Caki2 (cell line): ENCODE results near the gene RNF166. TPM values are rescaled to one million over a fixed set of nuclear protein-coding genes. Genes with fewer than 3 reads are reported as not detected.
A peak's percentile ranks its signal among the peaks of the same experiment; 100 is the strongest.

Experiments used
- DNase-seq: peaks from one replicate; pipeline ENCODE4 v3.0.0-alpha.2; 2015; ENCODE audit warnings: low read depth
- in situ Hi-C: cut with HindIII; loops from 2 replicates; pipeline ENCODE4 v1.10.0; 2016; ENCODE audit warnings: low sequenced_read_pairs, low pct_unique_long_range_greater_than_20kb, mixed read lengths
- total RNA-seq: library from RNA; depleted of rRNA; stranded (reverse); fragments of >200 nt; shearing (Covaris generic); gene quantifications from 2 replicates; pipeline ENCODE4 v1.2.3, GENCODE V29; 2014; ENCODE audit warnings: low replicate concordance; rRNA removed

Gene RNF166
- total RNA-seq, 1 experiment from 2014 or later: 24.4 TPM

DNA sequence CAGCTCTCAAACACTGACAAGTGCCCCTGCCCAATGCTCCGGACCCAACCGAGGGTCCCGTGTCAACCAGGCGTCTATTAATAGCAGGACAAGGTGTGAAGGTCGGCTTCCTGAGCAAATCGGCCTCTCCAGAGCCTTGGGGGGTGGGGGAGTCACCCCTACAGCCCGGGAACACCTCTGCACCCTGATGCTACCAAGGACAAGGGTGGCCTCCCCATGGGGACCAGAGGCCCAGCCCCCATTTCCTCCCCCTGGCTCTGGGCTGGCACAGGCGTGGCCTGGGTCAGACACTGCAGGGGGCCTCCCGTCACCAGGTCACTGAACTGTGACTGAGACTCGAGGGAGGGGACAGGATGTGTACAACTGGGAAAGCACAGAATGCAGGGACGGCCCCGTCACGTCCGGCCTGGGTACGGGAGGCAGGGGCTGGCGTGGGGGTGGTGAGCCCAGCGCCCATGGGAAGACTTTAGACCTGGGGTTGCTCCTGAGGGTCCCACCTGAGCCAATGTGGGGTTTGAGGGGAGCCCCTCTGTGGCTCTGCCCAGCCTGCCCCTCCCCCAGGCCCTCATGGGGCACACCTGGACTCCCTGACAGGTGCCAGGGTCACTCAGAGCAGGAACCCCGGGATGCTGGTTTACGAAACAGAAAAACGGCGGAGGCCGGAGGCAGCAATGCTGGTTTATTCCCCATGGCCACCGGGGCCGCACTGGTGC lies 54.8 kb downstream of the RNF166 start:
- DNase-seq: peak; percentile 88
- in situ Hi-C loops: no loop called here

DNA sequence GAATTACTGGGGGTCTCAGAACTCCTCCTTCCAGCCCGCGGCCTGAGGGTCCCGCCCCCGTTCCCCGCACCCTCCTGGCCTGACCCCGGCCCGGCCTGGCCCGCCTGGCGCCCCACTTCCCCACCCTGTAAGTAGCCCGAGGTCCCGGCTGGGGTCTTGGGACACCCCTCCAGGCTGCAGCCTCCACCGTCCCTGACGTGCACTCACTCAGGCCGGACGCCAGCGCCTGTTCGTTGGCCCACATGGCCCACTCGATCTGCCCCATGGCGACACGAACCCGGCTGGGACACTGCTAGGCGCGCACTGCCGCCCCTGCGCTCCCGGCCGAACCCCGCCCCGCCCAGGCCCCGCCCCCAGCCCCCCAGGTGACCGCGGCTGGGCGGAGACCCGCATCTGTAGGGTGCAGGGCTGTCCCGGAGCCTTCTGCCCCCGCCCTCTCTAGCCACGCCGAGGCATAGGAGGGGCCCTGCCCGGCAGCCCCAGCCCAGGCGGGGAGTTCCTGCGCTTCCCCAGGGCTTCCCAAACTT lies 55.4 kb downstream of the RNF166 start, which contains the start of gene CYBA:
Gene CYBA, minus strand, starts transcription at position 305 of the 527 bp plus-strand sequence. Its CDS starts 40 bp downstream, at position 265.
- DNase-seq: no peak
- in situ Hi-C loops: no loop called here

DNA sequence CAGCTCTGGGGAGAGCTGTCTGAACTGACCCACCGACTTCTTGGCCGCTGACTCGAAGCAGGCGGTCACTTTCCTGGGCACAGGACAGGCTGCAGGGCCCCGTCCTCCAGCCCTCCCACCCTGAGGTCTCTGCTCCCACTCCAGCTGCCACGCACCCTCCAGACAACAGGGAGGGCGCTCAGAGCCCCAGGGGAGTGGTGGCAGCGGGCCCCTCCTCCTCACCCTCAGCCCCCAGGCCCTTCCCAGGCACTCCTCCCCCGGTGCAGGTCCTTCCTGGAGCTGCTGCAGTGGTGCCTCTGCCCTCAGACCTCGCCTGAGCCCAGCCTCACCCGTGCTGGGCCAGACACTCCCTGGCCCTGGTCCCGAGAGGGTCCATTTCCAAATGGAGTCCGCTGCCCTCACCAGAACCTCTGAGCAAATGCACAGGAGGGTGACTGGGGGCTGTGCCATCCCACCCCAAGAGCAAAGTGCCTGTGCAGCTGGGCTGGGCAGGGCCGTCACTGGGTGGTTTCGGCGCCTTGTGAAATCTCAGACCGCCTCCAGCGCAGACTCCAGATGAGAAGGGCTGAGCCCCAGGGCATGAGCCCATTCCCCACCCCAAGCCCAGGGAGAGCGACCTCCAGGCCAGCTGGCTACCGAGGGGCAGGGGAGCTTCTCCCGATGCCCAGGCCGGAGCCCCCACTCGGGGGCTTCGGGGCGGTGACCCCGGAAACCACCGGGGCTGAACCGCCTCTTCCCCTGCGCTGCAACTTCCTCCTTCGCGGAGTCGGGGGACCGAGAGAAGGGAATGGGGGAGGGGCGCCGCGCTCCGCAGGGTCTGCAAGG lies 56.1 kb downstream of the RNF166 start:
- in situ Hi-C loops: no loop called here
- DNase-seq: no peak

DNA sequence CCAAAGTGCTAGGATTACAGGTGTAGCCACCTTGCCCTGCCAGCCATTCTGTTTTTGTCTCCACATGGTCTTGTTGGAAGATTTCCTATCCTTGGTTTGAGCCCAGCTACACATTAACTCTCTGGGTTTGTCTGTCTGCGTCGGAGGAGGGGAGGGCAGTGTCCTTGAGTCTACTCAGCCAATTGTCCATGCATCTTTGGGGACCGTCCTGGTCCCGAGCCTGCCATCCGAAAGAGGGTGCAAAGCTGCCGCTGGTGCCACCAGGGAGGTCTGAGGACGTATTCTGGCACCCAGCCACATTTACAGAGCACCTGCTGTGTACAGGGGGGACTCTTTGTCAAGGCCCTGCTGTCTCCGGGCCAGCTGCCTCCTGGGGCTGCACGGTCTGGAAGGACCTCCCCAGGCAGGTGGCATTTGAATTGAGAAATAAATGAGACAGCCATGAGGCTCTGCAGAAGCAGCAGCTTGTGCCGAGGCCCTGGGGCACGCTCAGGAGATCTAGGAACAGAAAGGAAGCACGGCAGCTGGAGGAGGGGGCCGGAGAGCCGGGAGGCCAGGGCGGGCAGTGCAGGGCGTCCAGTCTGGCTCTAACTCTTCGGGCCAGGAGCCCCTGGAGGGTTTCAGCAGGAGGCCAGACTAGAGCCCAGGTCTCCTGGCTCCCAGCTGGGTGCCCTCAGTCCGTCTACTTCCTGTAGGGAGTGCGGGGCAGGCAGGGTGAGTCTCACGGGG lies 56.8 kb downstream of the RNF166 start:
- no peak for DNase-seq
- in situ Hi-C loops: no loop called here

DNA sequence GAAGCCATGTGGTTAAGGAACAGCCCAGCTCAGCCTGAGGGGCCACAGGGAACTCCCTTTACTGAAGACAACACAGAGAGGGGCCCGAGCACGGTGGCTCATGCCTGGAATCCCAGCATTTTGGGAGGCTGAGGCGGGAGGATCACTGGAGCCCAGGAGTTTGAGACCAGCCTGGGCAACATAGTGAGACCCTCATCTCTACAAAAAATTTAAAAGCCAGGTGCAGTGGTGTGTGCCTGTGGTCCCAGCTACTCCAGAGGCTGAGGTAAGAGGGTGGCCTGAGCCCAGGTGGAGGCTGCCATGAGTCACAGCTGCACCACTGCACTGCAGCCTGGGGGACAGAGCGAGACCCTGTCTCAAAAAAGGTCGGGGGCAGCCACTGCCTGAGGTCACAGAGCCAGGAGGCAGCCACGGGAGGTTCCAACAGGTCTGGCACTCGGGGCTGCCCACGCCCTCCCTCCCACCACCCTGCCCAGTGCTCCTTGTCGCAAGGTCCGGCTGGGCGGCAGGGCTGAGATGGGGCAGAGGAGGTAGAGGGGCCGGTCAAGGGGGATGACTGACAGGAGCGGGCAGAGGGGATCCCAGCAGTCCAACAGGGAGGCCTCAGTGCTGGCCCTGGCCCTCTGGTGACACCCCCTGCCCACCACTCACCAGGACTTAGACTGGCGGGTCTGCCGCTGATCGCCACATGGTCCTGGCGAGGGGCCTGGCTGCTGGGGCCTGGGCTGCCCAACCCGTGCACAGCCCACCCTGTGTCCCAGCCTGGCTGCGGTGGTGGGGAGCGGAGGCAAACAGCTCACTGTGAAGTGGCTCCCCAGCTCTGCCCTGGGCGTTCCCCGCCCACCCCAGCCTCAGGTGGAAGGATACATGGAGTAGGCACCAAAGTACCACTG lies 58.8 kb downstream of the RNF166 start:
- in situ Hi-C loops: no loop called here
- DNase-seq: no peak

Other genes with a start within 250 kb of the RNF166 start
- 14.2 and 16.9 TPM in 2 replicates for gene ZC3H18, start 136.0 kb downstream of the RNF166 start, total RNA-seq
- gene IL17C, start 67.8 kb downstream of the RNF166 start, total RNA-seq: not detected in 2 replicates
- 520 and 591 TPM in 2 replicates for gene CYBA, start 55.4 kb downstream of the RNF166 start, total RNA-seq
- gene MVD, start 43.3 kb downstream of the RNF166 start, total RNA-seq: 63.3 and 63.6 TPM in 2 replicates
- gene SNAI3, start 19.9 kb downstream of the RNF166 start, total RNA-seq: 0.88 TPM in 1 of 2 replicates, not detected in the other
- gene CTU2, start 95 bp upstream of the RNF166 start, total RNA-seq: 26.9 and 36.2 TPM in 2 replicates
- gene PIEZO1, start 78.8 kb upstream of the RNF166 start, total RNA-seq: 81.1 and 82.0 TPM in 2 replicates
- 23.1 and 24.6 TPM in 2 replicates for gene CDT1, start 97.4 kb upstream of the RNF166 start, total RNA-seq
- 262 and 321 TPM in 2 replicates for gene APRT, start 105.5 kb upstream of the RNF166 start, total RNA-seq
- 20.8 and 20.9 TPM in 2 replicates for gene GALNS, start 150.5 kb upstream of the RNF166 start, total RNA-seq
- 40.9 and 48.8 TPM in 2 replicates for gene TRAPPC2L, start 150.7 kb upstream of the RNF166 start, total RNA-seq
- gene PABPN1L, start 160.3 kb upstream of the RNF166 start, total RNA-seq: not detected in 2 replicates